ENCODE data around the gene AREG. TPM values are rescaled to one million over a fixed set of nuclear protein-coding genes. Genes with fewer than 3 reads are reported as not detected.

Gene AREG
- total and polyA plus RNA-seq, 2 donors, result 0.42 to 30.3 TPM

GRCh38 chr4:74453037-74453635 lies 8.2 kb downstream of the AREG start:
- H3K4me3 ChIP-seq (ENCODE audit: low read length in 2 of 2), result no peak overlapping the region
- no peaks in the 10 kb centered on the region for H3K36me3 ChIP-seq (ENCODE audit: control insufficient read depth in 2 of 2, insufficient read depth in 2 of 2, low read length in 1 of 2)
- 98% methylated on average over 5 of the region's 5 CpGs for whole genome bisulfite sequencing
- no peaks in the 10 kb centered on the region for H3K4me1 ChIP-seq (ENCODE audit: control insufficient read depth in 2 of 2, insufficient read depth in 2 of 2, low read length in 2 of 2)
- H3K27ac ChIP-seq (ENCODE audit: low read depth in 1 of 2, low read length in 1 of 2), result no peak overlapping the region
- no peaks in the 10 kb centered on the region for H3K27me3 ChIP-seq (ENCODE audit: control insufficient read depth in 2 of 2, insufficient read depth in 1 of 2, low read length in 1 of 2)
- no peaks in the 10 kb centered on the region for H3K9me3 ChIP-seq (ENCODE audit: control insufficient read depth in 2 of 2, insufficient read depth in 1 of 2, low read length in 1 of 2)
- DNase-seq (ENCODE audit: low read depth in 6 of 9, low spot score in 9 of 9), result no peak

DNA sequence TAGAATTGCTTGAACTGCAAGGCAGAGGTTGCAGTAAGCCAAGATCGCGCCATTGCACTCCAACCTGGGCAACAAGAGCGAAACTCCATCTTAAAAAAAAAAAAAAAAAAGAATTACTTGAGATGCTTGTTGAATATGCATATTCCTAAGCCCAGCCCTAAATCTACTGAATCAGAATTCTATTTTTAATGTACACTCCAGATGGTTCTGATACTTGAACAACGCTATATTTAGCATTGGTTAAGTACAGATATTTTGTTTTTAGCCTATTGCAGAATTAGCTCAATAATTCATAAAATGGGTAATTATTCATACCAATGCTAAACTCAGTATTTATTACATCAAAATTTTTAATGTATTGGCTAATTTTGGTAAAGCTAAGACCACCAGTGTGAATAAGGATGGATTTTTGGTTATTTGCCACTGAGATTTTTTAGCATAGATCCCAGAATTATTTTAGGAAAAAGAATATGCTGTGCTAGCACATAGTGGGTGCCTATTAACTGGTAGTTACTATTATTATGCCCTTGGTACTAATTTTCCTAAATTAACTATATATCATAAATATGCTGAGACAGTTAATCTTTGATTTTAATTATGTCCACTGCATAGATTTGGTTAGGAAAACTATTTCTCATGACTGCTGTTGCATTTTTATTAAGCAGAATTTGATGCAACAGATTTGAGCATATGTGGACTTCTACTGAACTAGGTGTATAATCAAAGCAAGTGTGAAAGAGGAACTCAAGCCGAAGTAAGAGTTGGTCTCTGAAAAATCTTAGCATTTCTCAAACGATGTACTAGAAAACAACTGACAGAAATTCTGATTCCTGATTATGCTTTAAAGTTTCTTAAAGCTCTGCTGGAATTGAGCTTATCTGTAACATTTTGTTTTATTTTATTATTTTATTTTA lies 9.2 kb downstream of the AREG start:
- Histone ChIP-seq H3K4me3 (ENCODE audit: low read length in 2 of 2) (no peak overlapping the region), H3K27me3 (ENCODE audit: control insufficient read depth in 2 of 2, insufficient read depth in 1 of 2, low read length in 1 of 2) (no peaks in the 10 kb centered on the region), H3K36me3 (ENCODE audit: control insufficient read depth in 2 of 2, insufficient read depth in 2 of 2, low read length in 1 of 2) (no peaks in the 10 kb centered on the region), H3K4me1 (ENCODE audit: control insufficient read depth in 2 of 2, insufficient read depth in 2 of 2, low read length in 2 of 2) (no peaks in the 10 kb centered on the region), H3K27ac (ENCODE audit: low read depth in 1 of 2, low read length in 1 of 2) (no peak overlapping the region), H3K9me3 (ENCODE audit: control insufficient read depth in 2 of 2, insufficient read depth in 1 of 2, low read length in 1 of 2) (no peaks in the 10 kb centered on the region)
- WGBS, result 98% methylated on average over 6 of the region's 6 CpGs
- DNase-seq (ENCODE audit: low read depth in 6 of 9, low spot score in 9 of 9), result no peak

DNA sequence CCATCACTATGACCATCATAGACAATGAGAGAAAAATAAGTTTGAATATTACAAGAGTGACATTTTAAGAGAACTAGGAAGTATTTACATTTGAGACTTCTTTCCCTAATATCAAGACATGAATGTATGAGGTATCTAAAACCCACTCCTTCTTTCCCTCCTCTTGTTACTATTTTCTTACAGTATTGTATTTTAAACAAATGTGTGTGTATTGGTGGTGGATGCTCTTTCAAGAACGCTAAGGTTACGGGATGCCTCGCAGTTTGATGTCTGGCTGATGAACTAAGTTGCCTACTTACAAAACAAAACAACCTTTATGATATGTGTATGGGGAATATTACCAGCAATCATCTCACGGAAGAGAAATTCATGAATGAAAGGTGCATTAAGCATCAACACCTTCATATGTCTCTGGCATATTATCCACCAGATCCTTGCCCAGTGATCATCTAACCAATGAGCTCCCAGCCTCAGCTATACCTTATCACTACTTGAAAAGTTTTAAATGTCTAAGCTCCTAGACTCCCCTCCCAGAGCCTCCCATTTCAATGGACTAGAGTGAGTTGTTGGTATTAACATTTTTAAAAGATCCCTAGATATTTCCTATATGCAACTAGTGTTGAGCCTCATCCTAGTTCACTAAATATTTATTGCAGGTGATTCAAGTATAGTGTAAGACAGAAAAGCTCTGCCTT lies 10.6 kb downstream of the AREG start:
- H3K4me3 ChIP-seq (ENCODE audit: low read length in 2 of 2), result no peak overlapping the region
- no peaks in the 10 kb centered on the region for H3K9me3 ChIP-seq (ENCODE audit: control insufficient read depth in 2 of 2, insufficient read depth in 1 of 2, low read length in 1 of 2)
- no peak overlapping the region for H3K27ac ChIP-seq (ENCODE audit: low read depth in 1 of 2, low read length in 1 of 2)
- WGBS, result 97% methylated on average over 4 of the region's 4 CpGs
- no peaks in the 10 kb centered on the region for H3K4me1 ChIP-seq (ENCODE audit: control insufficient read depth in 2 of 2, insufficient read depth in 2 of 2, low read length in 2 of 2)
- no peak for DNase-seq (ENCODE audit: low read depth in 6 of 9, low spot score in 9 of 9)
- H3K36me3 ChIP-seq (ENCODE audit: control insufficient read depth in 2 of 2, insufficient read depth in 2 of 2, low read length in 1 of 2), result no peaks in the 10 kb centered on the region
- no peaks in the 10 kb centered on the region for H3K27me3 ChIP-seq (ENCODE audit: control insufficient read depth in 2 of 2, insufficient read depth in 1 of 2, low read length in 1 of 2)

DNA sequence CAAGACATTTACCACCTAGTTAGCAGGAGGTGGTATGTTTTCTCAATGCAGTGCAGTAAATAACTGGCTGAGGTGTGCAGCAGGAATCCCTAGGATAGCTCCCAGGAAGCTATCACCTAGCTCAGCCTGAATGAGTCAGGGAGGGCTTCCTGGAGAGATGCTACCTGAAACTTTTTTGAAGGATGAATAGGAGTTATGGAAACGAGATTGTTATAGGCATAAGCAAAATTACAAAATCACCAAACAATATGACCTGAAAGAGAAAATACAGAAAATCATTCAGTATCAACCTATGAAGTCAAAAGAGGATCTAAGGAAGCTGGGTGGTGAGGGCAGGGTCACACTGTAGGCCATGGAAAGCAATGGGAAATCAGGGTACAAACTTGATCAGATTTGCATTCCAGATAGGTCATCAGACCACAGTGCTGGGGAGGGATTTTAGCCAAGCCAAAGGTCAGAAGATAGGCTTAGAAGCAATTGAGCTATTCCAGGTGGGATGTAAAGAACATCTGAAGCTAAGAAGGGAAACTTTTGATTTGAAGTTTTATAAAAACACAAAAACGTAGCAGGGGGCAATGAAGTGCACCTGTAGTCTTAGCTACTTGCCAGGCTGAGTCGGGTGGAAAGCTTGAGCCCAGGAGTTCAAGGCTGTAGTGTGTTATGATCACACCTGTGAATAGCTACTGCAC lies 11.3 kb downstream of the AREG start:
- Histone ChIP-seq H3K4me3 (ENCODE audit: low read length in 2 of 2) (no peak overlapping the region), H3K36me3 (ENCODE audit: control insufficient read depth in 2 of 2, insufficient read depth in 2 of 2, low read length in 1 of 2) (no peaks in the 10 kb centered on the region), H3K27ac (ENCODE audit: low read depth in 1 of 2, low read length in 1 of 2) (no peak overlapping the region), H3K9me3 (ENCODE audit: control insufficient read depth in 2 of 2, insufficient read depth in 1 of 2, low read length in 1 of 2) (no peaks in the 10 kb centered on the region), H3K4me1 (ENCODE audit: control insufficient read depth in 2 of 2, insufficient read depth in 2 of 2, low read length in 2 of 2) (no peaks in the 10 kb centered on the region), H3K27me3 (ENCODE audit: control insufficient read depth in 2 of 2, insufficient read depth in 1 of 2, low read length in 1 of 2) (no peaks in the 10 kb centered on the region)
- no peak for DNase-seq (ENCODE audit: low read depth in 6 of 9, low spot score in 9 of 9)
- WGBS, result 86% methylated on average over 3 of the region's 3 CpGs

DNA sequence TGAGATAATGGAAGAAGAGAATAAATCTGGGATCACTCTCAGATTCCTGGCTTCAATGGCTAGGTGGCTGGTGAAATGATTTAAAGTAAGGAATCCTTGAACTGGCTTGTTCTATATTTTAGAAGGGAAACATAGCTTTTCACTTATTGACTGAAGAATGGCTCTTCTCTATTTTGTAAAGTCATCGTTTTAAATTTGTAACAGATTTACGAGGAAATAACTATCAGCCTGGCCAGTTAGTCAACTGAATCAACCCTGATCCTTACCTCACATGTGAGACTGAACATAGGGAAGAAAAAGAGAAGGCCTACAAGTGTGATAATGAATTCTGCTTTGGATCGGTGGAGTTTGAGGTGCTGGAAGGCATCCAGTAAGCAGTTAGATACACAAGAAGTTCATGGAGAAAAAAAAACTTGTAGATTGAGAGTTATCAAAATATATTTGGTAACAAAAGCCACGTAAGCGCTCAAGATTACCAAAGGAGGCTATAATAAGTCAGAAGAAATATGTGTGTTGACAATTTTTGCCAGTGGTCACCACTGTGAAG lies 12.0 kb downstream of the AREG start:
- Histone ChIP-seq H3K9me3 (ENCODE audit: control insufficient read depth in 2 of 2, insufficient read depth in 1 of 2, low read length in 1 of 2) (no peaks in the 10 kb centered on the region), H3K27me3 (ENCODE audit: control insufficient read depth in 2 of 2, insufficient read depth in 1 of 2, low read length in 1 of 2) (no peaks in the 10 kb centered on the region), H3K36me3 (ENCODE audit: control insufficient read depth in 2 of 2, insufficient read depth in 2 of 2, low read length in 1 of 2) (no peaks in the 10 kb centered on the region), H3K4me1 (ENCODE audit: control insufficient read depth in 2 of 2, insufficient read depth in 2 of 2, low read length in 2 of 2) (no peaks in the 10 kb centered on the region), H3K4me3 (ENCODE audit: low read length in 2 of 2) (no peak overlapping the region), H3K27ac (ENCODE audit: low read depth in 1 of 2, low read length in 1 of 2) (no peak overlapping the region)
- 96% methylated on average over 5 of the region's 5 CpGs for WGBS
- no peak for DNase-seq (ENCODE audit: low read depth in 6 of 9, low spot score in 9 of 9)

DNA sequence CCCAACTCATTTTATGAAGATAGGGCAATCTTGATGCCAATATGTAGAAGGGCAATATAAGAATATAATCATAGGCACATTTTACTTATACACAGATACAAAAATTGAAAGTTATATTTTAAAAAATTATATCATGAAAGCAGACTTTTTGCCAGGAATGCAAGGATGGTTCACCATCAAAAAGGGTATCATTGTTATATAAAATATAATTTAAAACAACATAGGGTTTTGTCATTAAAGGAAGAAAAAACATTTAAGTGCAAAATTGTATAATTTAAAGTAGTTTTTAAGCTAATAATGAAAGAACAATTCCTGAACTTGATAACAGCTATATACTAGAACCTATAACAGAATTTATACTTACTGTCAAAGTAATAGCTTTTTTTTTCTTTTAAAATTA lies 15.9 kb downstream of the AREG start:
- H3K27me3 ChIP-seq (ENCODE audit: control insufficient read depth in 2 of 2, insufficient read depth in 1 of 2, low read length in 1 of 2), result no peaks in the 10 kb centered on the region
- no peaks in the 10 kb centered on the region for H3K36me3 ChIP-seq (ENCODE audit: control insufficient read depth in 2 of 2, insufficient read depth in 2 of 2, low read length in 1 of 2)
- H3K4me3 ChIP-seq (ENCODE audit: low read length in 2 of 2), result no peak overlapping the region
- H3K9me3 ChIP-seq (ENCODE audit: control insufficient read depth in 2 of 2, insufficient read depth in 1 of 2, low read length in 1 of 2), result no peaks in the 10 kb centered on the region
- no peaks in the 10 kb centered on the region for H3K4me1 ChIP-seq (ENCODE audit: control insufficient read depth in 2 of 2, insufficient read depth in 2 of 2, low read length in 2 of 2)
- H3K27ac ChIP-seq (ENCODE audit: low read depth in 1 of 2, low read length in 1 of 2), result no peak overlapping the region
- DNase-seq (ENCODE audit: low read depth in 6 of 9, low spot score in 9 of 9), result no peak

- DNase-seq (ENCODE audit: low read depth in 6 of 9, low spot score in 9 of 9), result no peak
- WGBS, result 98% methylated on average over 1 of the region's 1 CpG
- Histone ChIP-seq H3K27me3 (ENCODE audit: control insufficient read depth in 2 of 2, insufficient read depth in 1 of 2, low read length in 1 of 2) (no peaks in the 10 kb centered on the region), H3K36me3 (ENCODE audit: control insufficient read depth in 2 of 2, insufficient read depth in 2 of 2, low read length in 1 of 2) (no peaks in the 10 kb centered on the region), H3K27ac (ENCODE audit: low read depth in 1 of 2, low read length in 1 of 2) (no peak overlapping the region), H3K9me3 (ENCODE audit: control insufficient read depth in 2 of 2, insufficient read depth in 1 of 2, low read length in 1 of 2) (no peaks in the 10 kb centered on the region), H3K4me1 (ENCODE audit: control insufficient read depth in 2 of 2, insufficient read depth in 2 of 2, low read length in 2 of 2) (no peaks in the 10 kb centered on the region), H3K4me3 (ENCODE audit: low read length in 2 of 2) (no peak overlapping the region)
Observed at GRCh38 chr4:74463123-74463522, 18.2 kb downstream of the AREG start.

DNA sequence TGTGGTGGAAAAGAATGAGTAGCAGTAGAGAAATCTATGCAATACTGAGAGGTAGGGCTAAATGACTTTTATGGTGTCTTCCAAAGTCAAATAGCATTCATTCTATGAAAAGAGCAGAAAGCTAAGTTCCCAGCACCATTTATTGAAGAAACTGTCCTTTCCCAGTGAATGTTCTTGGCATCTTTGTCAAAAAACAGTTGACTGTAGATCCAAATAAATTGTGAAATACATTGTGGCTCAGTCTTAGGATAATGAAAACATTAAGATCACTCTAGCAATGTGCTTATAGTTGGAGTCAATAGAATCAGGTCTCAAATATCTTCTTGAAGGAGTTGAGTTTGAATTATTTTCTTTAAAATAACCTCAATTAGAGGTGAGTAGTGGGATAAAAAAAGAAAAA lies 19.4 kb downstream of the AREG start:
- no peak for DNase-seq (ENCODE audit: low read depth in 6 of 9, low spot score in 9 of 9)
- Histone ChIP-seq H3K4me3 (ENCODE audit: low read length in 2 of 2) (no peak overlapping the region), H3K27ac (ENCODE audit: low read depth in 1 of 2, low read length in 1 of 2) (no peak overlapping the region), H3K27me3 (ENCODE audit: control insufficient read depth in 2 of 2, insufficient read depth in 1 of 2, low read length in 1 of 2) (no peaks in the 10 kb centered on the region), H3K9me3 (ENCODE audit: control insufficient read depth in 2 of 2, insufficient read depth in 1 of 2, low read length in 1 of 2) (no peaks in the 10 kb centered on the region), H3K36me3 (ENCODE audit: control insufficient read depth in 2 of 2, insufficient read depth in 2 of 2, low read length in 1 of 2) (no peaks in the 10 kb centered on the region), H3K4me1 (ENCODE audit: control insufficient read depth in 2 of 2, insufficient read depth in 2 of 2, low read length in 2 of 2) (no peaks in the 10 kb centered on the region)
